Endodermal cell (in vitro differentiated cells): ENCODE measurements around the gene MCM3AP. TPM values are rescaled to one million over a fixed set of nuclear protein-coding genes. Genes with fewer than 3 reads are reported as not detected.

Experiments used
- DNase-seq: peaks from one replicate; pipeline ENCODE4 v3.0.0-alpha.2; 2017
- H3K27ac ChIP-seq: 2 replicates; pipeline ENCODE4 v1.5.1; 2013; ENCODE audit warnings: mild to moderate bottlenecking, low read depth, low read length, moderate library complexity
- H3K27me3 ChIP-seq: 2 replicates; pipeline ENCODE4 v1.6.1; 2013; ENCODE audit warnings: mild to moderate bottlenecking, low read length, moderate library complexity; ENCODE audit not compliant: insufficient read depth, control insufficient read depth, poor library complexity, severe bottlenecking
- H3K36me3 ChIP-seq: 2 replicates; pipeline ENCODE4 v1.7.0; 2013; ENCODE audit warnings: mild to moderate bottlenecking, low read length, moderate library complexity; ENCODE audit not compliant: control insufficient read depth, insufficient read depth
- H3K4me1 ChIP-seq: one replicate; pipeline ENCODE4 v1.7.0; 2013; ENCODE audit warnings: low read length; ENCODE audit not compliant: control insufficient read depth, insufficient read depth
- H3K4me3 ChIP-seq: 2 replicates; pipeline ENCODE4 v1.5.1; 2013; ENCODE audit warnings: mild to moderate bottlenecking, low read length, moderate library complexity
- H3K9ac ChIP-seq: 2 replicates; pipeline ENCODE4 v1.6.1; 2013; ENCODE audit warnings: mild to moderate bottlenecking, low read length, moderate library complexity; ENCODE audit not compliant: poor library complexity, severe bottlenecking; ENCODE audit errors: extremely low read depth
- H3K9me3 ChIP-seq: 2 replicates; pipeline ENCODE4 v1.6.1; 2013; ENCODE audit warnings: mild to moderate bottlenecking, low read length, moderate library complexity; ENCODE audit not compliant: control insufficient read depth
- H3K27ac Mint-ChIP-seq: 2 replicates; pipeline ENCODE4 v1.8.0; 2020; ENCODE audit warnings: mixed read lengths
- H3K27me3 Mint-ChIP-seq: 2 replicates; pipeline ENCODE4 v1.8.0; 2021; ENCODE audit warnings: mild to moderate bottlenecking, mixed read lengths; ENCODE audit not compliant: insufficient read depth
- H3K36me3 Mint-ChIP-seq: 2 replicates; pipeline ENCODE4 v1.8.0; 2020; ENCODE audit warnings: low read depth, mixed read lengths
- H3K4me1 Mint-ChIP-seq: 2 replicates; pipeline ENCODE4 v1.8.0; 2020; ENCODE audit warnings: mixed read lengths
- H3K4me3 Mint-ChIP-seq: 2 replicates; pipeline ENCODE4 v1.8.0; 2020; ENCODE audit warnings: mild to moderate bottlenecking, moderate library complexity, mixed read lengths
- H3K9me3 Mint-ChIP-seq: 2 replicates; pipeline ENCODE4 v1.8.0; 2020; ENCODE audit warnings: mild to moderate bottlenecking, mixed read lengths
- WGBS, 2 experiments: methylation state at CpG; one replicate each; pipeline versions ENCODE4 v1.1.5 to v1.1.7; 2013; ENCODE audit warnings: missing lambda C conversion rate in 2 of 2, mixed read lengths in 1 of 2; ENCODE audit not compliant: insufficient coverage in 1 of 2, insufficient read length in 1 of 2; 5-methylcytosine and 5-hydroxymethylcytosine counted together
- total RNA-seq, 2 donors: library from RNA; stranded (reverse); fragmentation: NEBNext Ultra II Directional in 1 of 2; extraction: Animal tissue kit (Norgen Biotek cat#: 25700) in 1 of 2; gene quantifications; 2 replicates in 1 of 2; 3 replicates in 1 of 2; pipeline ENCODE4 v1.2.1, GENCODE V29; 2021
- TF ChIP-seq, protein P1 (sequence below): fragments of 200-600 bp; sonication (generic); conservative IDR thresholded peaks from 2 replicates; pipeline ENCODE4 v1.5.0; 2021; ENCODE audit warnings: antibody characterized with exemption, mild to moderate bottlenecking

MCM3AP gene
- total RNA-seq, 2 donors from 2014 or later, result 120 to 161 TPM

DNA sequence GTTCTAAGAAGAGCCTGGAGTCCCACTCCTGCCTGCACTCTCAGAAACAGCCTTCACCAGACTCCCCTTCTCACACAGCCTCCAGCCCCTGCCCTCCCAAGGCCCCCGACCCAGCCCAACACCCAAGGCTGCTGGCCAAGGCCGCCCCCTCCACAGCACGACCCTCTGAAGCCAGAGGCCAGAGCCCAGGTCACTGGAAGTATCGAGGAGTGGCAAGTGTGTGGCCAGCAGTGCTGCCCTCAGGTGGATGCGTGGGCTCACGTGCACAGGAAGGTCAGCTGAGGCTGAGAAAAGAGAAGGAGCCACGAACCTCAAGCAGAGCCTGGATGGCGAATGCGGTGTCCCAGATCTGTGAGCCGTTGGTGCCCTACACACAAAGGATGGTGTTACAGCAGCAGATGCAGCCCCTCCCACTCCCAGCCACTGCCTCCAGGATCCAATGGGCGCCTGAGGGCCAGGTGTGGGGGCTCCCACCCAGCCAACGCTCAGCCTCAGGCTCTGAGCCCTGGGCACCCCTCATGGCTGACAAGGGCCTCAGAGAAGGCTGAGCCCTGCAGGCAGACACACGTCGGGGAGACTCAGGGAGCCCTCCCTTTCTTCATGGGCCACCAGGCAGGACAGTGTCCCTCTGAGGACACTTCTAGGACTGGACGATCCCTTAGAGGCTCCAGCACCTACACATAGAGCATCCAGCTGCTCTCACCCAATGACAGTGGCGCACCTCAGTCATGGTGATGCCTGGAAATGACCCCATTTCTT lies 74.9 kb downstream of the MCM3AP start:
- Histone ChIP-seq H3K4me1 (no peaks in the 10 kb centered on the region), H3K27me3 (no peaks in the 10 kb centered on the region), H3K9ac (no peak overlapping the region), H3K4me3 (no peak overlapping the region), H3K27ac (no peak overlapping the region), H3K36me3 (peaks cover 20% of the 10 kb centered on the region), H3K9me3 (no peaks in the 10 kb centered on the region)
- Mint-ChIP-seq H3K27me3 (no peaks in the 10 kb centered on the region), H3K36me3 (peaks cover 29% of the 10 kb centered on the region), H3K27ac (no peak overlapping the region), H3K4me1 (no peaks in the 10 kb centered on the region), H3K9me3 (no peaks in the 10 kb centered on the region), H3K4me3 (no peak overlapping the region)
- TF ChIP-seq, protein P1, sequence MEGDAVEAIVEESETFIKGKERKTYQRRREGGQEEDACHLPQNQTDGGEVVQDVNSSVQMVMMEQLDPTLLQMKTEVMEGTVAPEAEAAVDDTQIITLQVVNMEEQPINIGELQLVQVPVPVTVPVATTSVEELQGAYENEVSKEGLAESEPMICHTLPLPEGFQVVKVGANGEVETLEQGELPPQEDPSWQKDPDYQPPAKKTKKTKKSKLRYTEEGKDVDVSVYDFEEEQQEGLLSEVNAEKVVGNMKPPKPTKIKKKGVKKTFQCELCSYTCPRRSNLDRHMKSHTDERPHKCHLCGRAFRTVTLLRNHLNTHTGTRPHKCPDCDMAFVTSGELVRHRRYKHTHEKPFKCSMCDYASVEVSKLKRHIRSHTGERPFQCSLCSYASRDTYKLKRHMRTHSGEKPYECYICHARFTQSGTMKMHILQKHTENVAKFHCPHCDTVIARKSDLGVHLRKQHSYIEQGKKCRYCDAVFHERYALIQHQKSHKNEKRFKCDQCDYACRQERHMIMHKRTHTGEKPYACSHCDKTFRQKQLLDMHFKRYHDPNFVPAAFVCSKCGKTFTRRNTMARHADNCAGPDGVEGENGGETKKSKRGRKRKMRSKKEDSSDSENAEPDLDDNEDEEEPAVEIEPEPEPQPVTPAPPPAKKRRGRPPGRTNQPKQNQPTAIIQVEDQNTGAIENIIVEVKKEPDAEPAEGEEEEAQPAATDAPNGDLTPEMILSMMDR, result peak; percentile 53
- WGBS, 2 experiments, result 89 to 92% methylated on average over 12 to 16 of the region's 16 CpGs
- no peak for DNase-seq

DNA sequence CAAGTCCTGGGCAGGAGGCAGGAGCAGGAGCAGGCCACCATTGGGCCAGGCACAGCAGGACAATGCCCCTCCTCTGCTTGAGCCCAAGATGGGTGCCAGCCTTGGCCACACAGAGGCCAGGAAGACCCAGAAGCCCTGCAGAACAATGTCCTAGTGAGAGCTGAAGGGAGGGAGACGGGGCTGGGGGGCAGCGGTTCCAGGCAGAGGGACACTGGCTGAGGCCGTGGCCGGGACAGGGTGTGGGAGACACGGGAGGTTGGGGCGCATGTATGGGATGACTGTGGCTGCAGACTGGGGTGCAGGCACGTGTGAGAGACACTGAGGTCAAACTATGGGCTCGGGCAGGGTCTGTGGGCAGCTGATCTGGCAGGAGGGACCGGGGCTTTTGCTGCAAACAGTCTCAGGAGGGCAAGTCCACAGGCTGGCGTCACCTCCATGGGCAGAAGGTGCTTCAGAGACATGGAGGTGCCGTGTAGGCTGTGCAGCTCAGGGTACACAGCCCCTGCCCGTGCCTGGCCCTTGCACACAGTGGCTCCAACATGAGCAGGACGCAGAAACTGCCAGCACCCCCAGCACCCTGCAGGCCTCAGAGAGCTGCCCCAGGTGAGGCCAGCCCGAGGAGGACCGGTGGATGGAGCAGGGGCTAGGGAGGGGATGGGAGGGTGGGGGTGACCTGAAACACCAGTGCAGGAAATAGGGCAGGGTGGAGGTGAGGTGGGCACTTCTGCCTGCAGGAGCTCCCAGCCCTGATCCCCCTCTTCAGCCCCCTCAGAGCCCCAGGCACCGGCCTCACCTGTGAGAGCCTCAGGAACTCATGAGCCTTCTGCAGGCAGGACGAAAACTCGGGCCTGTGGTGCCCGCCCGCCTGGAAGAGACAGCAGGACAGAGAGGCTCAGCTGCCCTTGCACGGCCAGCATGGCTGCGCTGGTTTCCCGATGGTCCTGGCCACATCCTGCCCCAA lies 76.4 kb downstream of the MCM3AP start:
- no peaks in the 10 kb centered on the region for H3K27me3 Mint-ChIP-seq
- H3K36me3 ChIP-seq, result peaks cover 34% of the 10 kb centered on the region
- H3K27ac ChIP-seq, result no peak overlapping the region
- peaks cover 39% of the 10 kb centered on the region for H3K36me3 Mint-ChIP-seq
- H3K9ac ChIP-seq, result no peak overlapping the region
- H3K27ac Mint-ChIP-seq, result no peak overlapping the region
- H3K9me3 ChIP-seq, result no peaks in the 10 kb centered on the region
- TF ChIP-seq, protein P1, result no peak
- H3K4me3 Mint-ChIP-seq, result no peak overlapping the region
- no peaks in the 10 kb centered on the region for H3K4me1 ChIP-seq
- H3K9me3 Mint-ChIP-seq, result no peaks in the 10 kb centered on the region
- DNase-seq, result no peak
- WGBS, 2 experiments, result 92 to 97% methylated on average over 21 to 23 of the region's 23 CpGs
- H3K4me3 ChIP-seq, result no peak overlapping the region
- H3K27me3 ChIP-seq, result no peaks in the 10 kb centered on the region
- no peaks in the 10 kb centered on the region for H3K4me1 Mint-ChIP-seq

DNA sequence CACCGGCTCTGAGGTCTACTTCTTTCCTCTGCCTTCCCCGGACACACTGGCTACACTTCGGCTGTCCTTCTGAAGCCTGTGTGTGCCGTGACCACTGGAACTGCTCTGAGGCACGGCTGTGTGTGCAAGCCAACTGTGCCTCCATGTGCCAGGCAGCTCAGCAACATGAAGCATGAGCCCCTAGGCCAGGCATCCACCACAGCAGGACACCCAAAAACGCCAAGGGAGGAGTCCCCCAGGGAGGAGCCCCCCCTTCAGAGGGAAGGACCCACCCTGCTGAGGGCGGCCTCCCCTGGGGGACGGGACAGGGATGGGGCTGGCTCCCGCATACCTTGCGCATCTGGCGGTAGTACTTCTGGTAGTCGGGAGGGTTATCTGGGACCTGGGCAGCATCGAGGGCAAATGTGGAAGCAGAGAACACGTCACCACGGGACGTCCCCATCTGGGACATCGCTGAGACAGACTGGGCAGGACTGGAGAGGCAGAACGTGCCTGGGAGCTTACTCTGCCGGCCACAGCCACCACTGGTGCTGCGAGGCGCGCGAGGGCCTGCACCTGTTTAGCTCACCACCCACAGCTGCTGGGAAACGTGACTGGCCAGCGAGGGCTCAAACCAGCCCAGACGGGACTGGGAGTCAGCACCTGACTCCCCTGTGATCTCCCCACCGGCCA lies 77.4 kb downstream of the MCM3AP start:
- Histone ChIP-seq H3K4me1 (no peaks in the 10 kb centered on the region), H3K9ac (no peak overlapping the region), H3K27ac (no peak overlapping the region), H3K9me3 (no peaks in the 10 kb centered on the region), H3K36me3 (peaks cover 44% of the 10 kb centered on the region), H3K27me3 (no peaks in the 10 kb centered on the region), H3K4me3 (no peak overlapping the region)
- no peak for DNase-seq
- Mint-ChIP-seq H3K36me3 (peaks cover 43% of the 10 kb centered on the region), H3K4me1 (no peaks in the 10 kb centered on the region), H3K4me3 (no peak overlapping the region), H3K27ac (no peak overlapping the region), H3K9me3 (no peaks in the 10 kb centered on the region), H3K27me3 (no peaks in the 10 kb centered on the region)
- TF ChIP-seq, protein P1, result no peak
- 91 to 96% methylated on average over 24 to 27 of the region's 27 CpGs for WGBS, 2 experiments
